ENCODE data around the gene MPPED1.

MPPED1 gene

GRCh38 chr22:43515411-43515810 lies 103.6 kb downstream of the MPPED1 start:
- H3K9me3 Mint-ChIP-seq, result no peaks in the 10 kb centered on the region
- H3K27ac Mint-ChIP-seq, result no peak overlapping the region
- H3K36me3 Mint-ChIP-seq, result no peaks in the 10 kb centered on the region
- no peak overlapping the region for H3K4me3 Mint-ChIP-seq
- DNase-seq (ENCODE audit: low spot score in 2 of 2) (no peak), ATAC-seq (ENCODE audit: low read depth) (no peak)
- no peaks in the 10 kb centered on the region for H3K4me1 Mint-ChIP-seq
- H3K27me3 Mint-ChIP-seq, result no peaks in the 10 kb centered on the region

DNA sequence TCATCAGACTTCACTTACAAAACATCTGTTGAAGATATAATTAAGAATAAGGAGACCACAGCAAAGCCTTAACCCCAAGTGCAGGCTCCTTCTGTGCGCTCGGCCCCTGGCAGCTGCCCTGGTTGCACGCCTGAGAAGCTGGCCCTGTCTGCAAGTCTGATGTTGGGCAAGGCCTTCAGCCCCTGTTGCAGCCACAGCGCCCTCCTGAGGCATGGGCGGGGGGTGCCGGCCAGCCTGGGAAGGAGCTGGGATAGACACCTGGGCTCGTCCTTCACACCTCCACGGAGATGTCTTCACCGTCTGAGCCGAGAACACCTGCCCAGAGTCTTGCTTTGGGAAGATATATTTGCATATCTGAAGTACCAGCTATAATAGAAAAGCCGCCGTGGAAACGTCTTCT lies 104.1 kb downstream of the MPPED1 start:
- Mint-ChIP-seq H3K4me3 (no peak overlapping the region), H3K9me3 (no peaks in the 10 kb centered on the region), H3K36me3 (no peaks in the 10 kb centered on the region), H3K27ac (no peak overlapping the region), H3K4me1 (no peaks in the 10 kb centered on the region), H3K27me3 (no peaks in the 10 kb centered on the region)
- no peak for ATAC-seq (ENCODE audit: low read depth)
- DNase-seq (ENCODE audit: low spot score in 2 of 2), result no peak

GRCh38 chr22:43516386-43516785 lies 104.6 kb downstream of the MPPED1 start:
- H3K36me3 Mint-ChIP-seq, result no peaks in the 10 kb centered on the region
- H3K9me3 Mint-ChIP-seq, result no peaks in the 10 kb centered on the region
- DNase-seq (ENCODE audit: low spot score in 2 of 2), result no peak
- ATAC-seq (ENCODE audit: low read depth), result no peak
- H3K27ac Mint-ChIP-seq, result no peak overlapping the region
- no peaks in the 10 kb centered on the region for H3K4me1 Mint-ChIP-seq
- no peak overlapping the region for H3K4me3 Mint-ChIP-seq
- no peaks in the 10 kb centered on the region for H3K27me3 Mint-ChIP-seq

GRCh38 chr22:43516996-43517635 lies 105.3 kb downstream of the MPPED1 start:
- Mint-ChIP-seq H3K36me3 (no peaks in the 10 kb centered on the region), H3K27me3 (no peaks in the 10 kb centered on the region), H3K4me1 (no peaks in the 10 kb centered on the region), H3K27ac (no peak overlapping the region), H3K4me3 (no peak overlapping the region), H3K9me3 (no peaks in the 10 kb centered on the region)
- DNase-seq (ENCODE audit: low spot score in 2 of 2) (no peak), ATAC-seq (ENCODE audit: low read depth) (no peak)

DNA sequence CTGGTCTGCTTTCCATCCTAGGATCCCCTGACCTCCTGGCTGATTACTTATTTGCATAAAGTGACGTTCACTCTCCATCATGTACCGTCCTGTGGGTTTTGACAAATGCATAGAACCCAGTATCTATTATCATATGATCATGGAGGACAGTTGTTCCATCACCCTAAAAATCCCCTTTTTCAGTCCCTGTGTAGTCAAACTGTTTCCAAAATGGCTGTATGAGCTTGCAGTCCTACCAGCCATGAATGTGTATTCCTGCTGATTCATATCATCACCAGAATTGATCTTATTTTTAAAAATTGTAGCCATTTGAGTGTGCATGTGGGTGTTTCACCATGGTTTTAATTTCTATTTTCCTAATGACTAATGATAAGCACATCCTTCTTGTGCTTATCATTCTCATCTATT lies 108.8 kb downstream of the MPPED1 start:
- H3K9me3 Mint-ChIP-seq, result no peaks in the 10 kb centered on the region
- no peak overlapping the region for H3K27ac Mint-ChIP-seq
- H3K4me3 Mint-ChIP-seq, result no peak overlapping the region
- H3K36me3 Mint-ChIP-seq, result no peaks in the 10 kb centered on the region
- peaks cover 7% of the 10 kb centered on the region for H3K27me3 Mint-ChIP-seq
- ATAC-seq (ENCODE audit: low read depth), result no peak
- no peak for DNase-seq (ENCODE audit: low spot score in 2 of 2)
- no peaks in the 10 kb centered on the region for H3K4me1 Mint-ChIP-seq

GRCh38 chr22:43521716-43522115 lies 109.9 kb downstream of the MPPED1 start:
- no peak for DNase-seq (ENCODE audit: low spot score in 2 of 2)
- ATAC-seq (ENCODE audit: low read depth), result no peak
- H3K9me3 Mint-ChIP-seq, result no peaks in the 10 kb centered on the region

DNA sequence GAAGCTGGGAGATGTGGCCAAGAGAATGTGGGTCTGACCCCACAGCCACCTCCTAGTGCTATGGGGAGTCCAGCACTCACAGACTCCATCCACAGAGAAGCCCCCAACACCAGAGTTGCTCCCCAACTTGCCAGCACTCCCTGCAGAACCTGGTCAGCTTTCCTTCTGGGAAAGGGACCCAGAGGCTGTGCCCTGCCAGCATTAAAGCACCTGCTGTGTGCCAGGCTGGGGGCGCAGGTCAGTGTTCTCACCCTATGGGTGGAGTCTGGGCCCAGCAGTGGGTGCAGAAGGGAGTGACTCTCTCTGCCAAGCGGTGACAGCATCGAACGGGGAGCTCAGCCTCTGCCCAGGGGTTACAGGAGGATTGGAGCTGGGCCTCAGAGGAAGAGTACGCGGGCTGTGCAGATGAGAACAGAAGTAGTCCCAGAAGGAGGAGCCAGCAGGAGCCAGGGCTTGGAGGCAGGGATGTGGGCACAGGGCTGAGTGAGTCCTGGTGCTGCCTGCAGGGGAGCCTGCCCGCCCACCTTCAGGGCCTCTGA lies 114.4 kb downstream of the MPPED1 start:
- Mint-ChIP-seq H3K9me3 (no peaks in the 10 kb centered on the region), H3K27ac (no peak overlapping the region), H3K27me3 (peaks cover 16% of the 10 kb centered on the region), H3K36me3 (no peaks in the 10 kb centered on the region), H3K4me3 (no peak overlapping the region), H3K4me1 (no peaks in the 10 kb centered on the region)
- ATAC-seq (ENCODE audit: low read depth) (no peak), DNase-seq (ENCODE audit: low spot score in 2 of 2) (no peak)

More at GRCh38 chr22:43521716-43522115, 109.9 kb downstream of the MPPED1 start:
- Mint-ChIP-seq H3K27me3 (peaks cover 11% of the 10 kb centered on the region), H3K4me1 (no peaks in the 10 kb centered on the region), H3K36me3 (no peaks in the 10 kb centered on the region), H3K4me3 (no peak overlapping the region), H3K27ac (no peak overlapping the region)

DNA sequence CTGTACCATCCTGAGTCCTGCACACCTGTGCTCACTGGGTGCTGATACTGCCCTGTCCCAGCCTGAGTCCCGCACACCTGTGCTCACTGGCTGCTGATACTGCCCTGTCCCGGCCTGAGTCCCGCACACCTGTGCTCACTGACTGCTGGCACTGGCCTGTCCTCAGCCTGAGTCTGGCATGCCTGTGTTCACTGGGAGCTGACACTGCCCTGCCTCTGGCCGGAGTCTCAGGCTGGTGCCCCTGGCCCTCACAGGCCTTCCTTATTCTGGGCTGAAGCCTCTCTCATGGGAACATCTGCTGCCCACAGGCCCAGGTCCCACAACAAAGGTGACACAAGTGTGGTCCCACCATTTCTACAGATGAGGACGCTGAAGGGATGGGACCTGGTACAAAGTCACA lies 115.1 kb downstream of the MPPED1 start:
- Mint-ChIP-seq H3K36me3 (no peaks in the 10 kb centered on the region), H3K4me3 (no peak overlapping the region), H3K27ac (no peak overlapping the region), H3K9me3 (no peaks in the 10 kb centered on the region), H3K27me3 (peaks cover 16% of the 10 kb centered on the region), H3K4me1 (no peaks in the 10 kb centered on the region)
- ATAC-seq (ENCODE audit: low read depth) (no peak), DNase-seq (ENCODE audit: low spot score in 2 of 2) (no peak)

GRCh38 chr22:43528601-43529360 lies 117.0 kb downstream of the MPPED1 start:
- no peak overlapping the region for H3K4me3 Mint-ChIP-seq
- H3K27me3 Mint-ChIP-seq, result peaks cover 16% of the 10 kb centered on the region
- no peak for DNase-seq (ENCODE audit: low spot score in 2 of 2)
- H3K9me3 Mint-ChIP-seq, result no peaks in the 10 kb centered on the region
- no peak overlapping the region for H3K27ac Mint-ChIP-seq
- H3K4me1 Mint-ChIP-seq, result no peaks in the 10 kb centered on the region
- no peaks in the 10 kb centered on the region for H3K36me3 Mint-ChIP-seq
- no peak for ATAC-seq (ENCODE audit: low read depth)

DNA sequence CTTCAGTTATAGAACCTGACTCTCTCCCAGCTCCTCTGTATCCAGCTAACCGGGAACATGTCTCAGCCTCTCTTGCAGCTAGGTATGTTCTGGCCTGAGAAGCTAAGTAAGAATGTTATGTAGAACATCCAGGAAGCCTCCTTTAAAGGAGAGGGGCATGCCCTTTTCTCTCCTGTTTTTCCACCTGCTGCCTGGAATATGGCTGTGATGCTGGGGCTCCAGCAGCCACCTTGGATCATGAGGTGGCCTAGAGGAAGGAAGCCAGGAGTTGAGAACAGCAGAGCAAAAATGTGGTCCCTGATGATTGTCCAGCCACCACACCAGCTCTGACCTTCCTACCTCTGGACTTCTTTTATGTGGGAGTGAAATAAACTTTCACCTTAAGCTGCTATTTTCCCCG lies 117.6 kb downstream of the MPPED1 start:
- no peak overlapping the region for H3K27ac Mint-ChIP-seq
- H3K27me3 Mint-ChIP-seq, result peaks cover 16% of the 10 kb centered on the region
- DNase-seq (ENCODE audit: low spot score in 2 of 2) (no peak), ATAC-seq (ENCODE audit: low read depth) (no peak)
- no peak overlapping the region for H3K4me3 Mint-ChIP-seq
- H3K36me3 Mint-ChIP-seq, result no peaks in the 10 kb centered on the region
- no peaks in the 10 kb centered on the region for H3K9me3 Mint-ChIP-seq
- no peaks in the 10 kb centered on the region for H3K4me1 Mint-ChIP-seq

- Mint-ChIP-seq H3K27ac (no peak overlapping the region), H3K9me3 (no peaks in the 10 kb centered on the region), H3K36me3 (no peaks in the 10 kb centered on the region), H3K4me3 (no peak overlapping the region), H3K27me3 (peaks cover 15% of the 10 kb centered on the region), H3K4me1 (no peaks in the 10 kb centered on the region)
- DNase-seq (ENCODE audit: low spot score in 2 of 2) (no peak), ATAC-seq (ENCODE audit: low read depth) (no peak)
Measured at GRCh38 chr22:43529934-43530333, 118.1 kb downstream of the MPPED1 start.

DNA sequence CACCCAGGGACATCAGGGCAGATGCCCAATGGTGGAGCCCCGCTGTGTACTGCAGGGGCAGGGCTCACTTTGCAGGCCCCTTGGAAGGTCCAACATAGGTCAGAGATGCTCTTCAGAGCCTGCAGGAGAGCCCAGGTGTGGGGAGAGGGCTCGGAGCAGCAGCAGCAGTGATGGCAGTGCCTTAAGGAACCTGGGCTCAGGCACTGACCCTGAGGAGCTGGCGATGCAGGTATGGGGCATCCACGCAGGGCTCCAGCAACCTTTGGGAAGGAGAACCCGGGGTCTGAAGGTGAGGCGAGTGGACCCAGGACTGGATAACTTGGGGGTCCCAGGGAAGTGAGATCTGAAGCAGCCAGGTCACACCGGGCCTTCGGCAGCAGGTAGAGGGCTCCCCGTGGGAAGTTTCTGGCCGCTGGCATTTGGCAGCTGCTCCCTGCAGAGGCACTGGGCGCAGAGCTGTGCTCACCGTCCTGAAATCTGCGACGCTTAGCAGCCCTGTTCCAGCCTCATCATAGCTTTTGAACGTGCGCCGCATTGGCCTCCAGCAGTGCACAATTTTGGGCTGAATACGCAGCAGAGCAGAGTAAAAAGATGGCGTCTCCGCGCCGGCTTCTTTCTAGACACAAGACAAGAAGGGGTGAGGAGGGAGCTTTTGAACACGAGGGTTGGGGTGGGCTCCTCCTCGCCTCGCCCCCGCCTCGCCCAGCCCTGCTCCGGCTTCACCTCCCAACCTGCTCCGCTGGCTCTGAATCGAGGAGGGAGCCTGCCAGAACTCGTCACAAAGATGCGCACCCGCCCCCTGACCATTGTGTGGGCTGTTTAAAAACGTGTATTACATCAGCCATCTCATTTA lies 118.8 kb downstream of the MPPED1 start:
- Mint-ChIP-seq H3K4me1 (no peaks in the 10 kb centered on the region), H3K27ac (no peak overlapping the region), H3K4me3 (no peak overlapping the region), H3K27me3 (peaks cover 12% of the 10 kb centered on the region), H3K9me3 (no peaks in the 10 kb centered on the region), H3K36me3 (no peaks in the 10 kb centered on the region)
- no peak for ATAC-seq (ENCODE audit: low read depth)
- DNase-seq (ENCODE audit: low spot score in 2 of 2), result no peak

GRCh38 chr22:43531651-43532050 lies 119.8 kb downstream of the MPPED1 start:
- H3K4me3 Mint-ChIP-seq, result no peak overlapping the region
- no peaks in the 10 kb centered on the region for H3K9me3 Mint-ChIP-seq
- H3K27me3 Mint-ChIP-seq, result peaks cover 7% of the 10 kb centered on the region
- H3K4me1 Mint-ChIP-seq, result no peaks in the 10 kb centered on the region
- H3K36me3 Mint-ChIP-seq, result peaks cover under 1% of the 10 kb centered on the region
- no peak overlapping the region for H3K27ac Mint-ChIP-seq
- no peak for DNase-seq (ENCODE audit: low spot score in 2 of 2)
- ATAC-seq (ENCODE audit: low read depth), result no peak
